K562 (cell line): ENCODE results near the gene SLC25A45. TPM values are rescaled to one million over a fixed set of nuclear protein-coding genes. Genes with fewer than 3 reads are reported as not detected.

Experiments
- BACH1 ChIP-seq: fragments of 200-800 bp; sonication (Bioruptor generic); IDR thresholded peaks from 2 replicates; pipeline ENCODE4 v1.6.1; 2016; ENCODE audit warnings: missing genetic modification characterization, missing compliant biosample characterization
- BCL6 ChIP-seq: fragments of 250-450 bp; sonication (Bioruptor Pico); IDR thresholded peaks from 2 replicates; pipeline ENCODE4 v1.4.0; 2020
- BRCA1 ChIP-seq, 2 experiments: fragments of 450-650 bp in 1 of 2; sonication (generic) in 1 of 2; formaldehyde crosslinking in 1 of 2; IDR thresholded peaks; 2 replicates each; pipeline versions ENCODE4 v1.5.0 to v1.6.1; 2017 to 2020; ENCODE audit warnings: mild to moderate bottlenecking in 1 of 2, missing genetic modification reagents in 1 of 2
- BRD9 ChIP-seq: fragments of 450-650 bp; IDR thresholded peaks from 2 replicates; pipeline ENCODE4 v1.6.1; 2018; ENCODE audit warnings: low read depth; ENCODE audit not compliant: partially characterized antibody
- CREB3 ChIP-seq: fragments of 450-650 bp; conservative IDR thresholded peaks from 2 replicates; pipeline ENCODE4 v1.6.1; 2016; ENCODE audit warnings: missing genetic modification characterization, low read depth, mild to moderate bottlenecking, missing compliant biosample characterization, moderate library complexity
- E2F6 ChIP-seq, 2 experiments: IDR thresholded peaks; 2 replicates each; pipeline ENCODE4 v1.6.1; 2011; ENCODE audit warnings: borderline replicate concordance in 1 of 2, control low read depth in 1 of 2, low read depth in 1 of 2, low read length in 1 of 2, mild to moderate bottlenecking in 1 of 2, mixed read lengths in 1 of 2, moderate library complexity in 1 of 2; ENCODE audit not compliant: insufficient read depth in 1 of 2, insufficient read length in 1 of 2, poor library complexity in 1 of 2, severe bottlenecking in 1 of 2; ENCODE audit errors: extremely low read depth in 1 of 2
- ETS2 ChIP-seq: IDR thresholded peaks from 2 replicates; pipeline ENCODE4 v1.6.1; 2016; ENCODE audit warnings: borderline replicate concordance, missing genetic modification characterization, mild to moderate bottlenecking, moderate library complexity, missing compliant biosample characterization; ENCODE audit not compliant: poor library complexity, severe bottlenecking
- GABPA ChIP-seq: fragments of 200-800 bp; sonication (Bioruptor generic); conservative IDR thresholded peaks from 2 replicates; pipeline ENCODE4 v1.6.1; 2016; ENCODE audit warnings: low read depth, missing genetic modification characterization, missing compliant biosample characterization
- GABPB2 ChIP-seq: fragments of 250-450 bp; sonication (Bioruptor Pico); conservative IDR thresholded peaks from 2 replicates; pipeline ENCODE4 v1.5.1; 2021; ENCODE audit warnings: mild to moderate bottlenecking
- GTF2A2 ChIP-seq: IDR thresholded peaks from 2 replicates; pipeline ENCODE4 v1.6.1; 2016; ENCODE audit warnings: mild to moderate bottlenecking, missing genetic modification characterization, missing compliant biosample characterization
- NCOA2 ChIP-seq, 2 experiments: fragments of 450-650 bp; IDR thresholded peaks; 2 replicates each; pipeline ENCODE4 v1.6.1; 2018; ENCODE audit warnings: mild to moderate bottlenecking in 2 of 2, moderate library complexity in 1 of 2; ENCODE audit not compliant: partially characterized antibody in 2 of 2
- NR1H2 ChIP-seq: sonication (generic); formaldehyde crosslinking; IDR thresholded peaks from 2 replicates; pipeline ENCODE4 v1.4.0; 2020; ENCODE audit warnings: mild to moderate bottlenecking, missing genetic modification reagents
- POLR2B ChIP-seq: fragments of 450-650 bp; IDR thresholded peaks from 2 replicates; pipeline ENCODE4 v1.6.1; 2018; ENCODE audit warnings: low read depth; ENCODE audit not compliant: partially characterized antibody
- PRMT5 ChIP-seq: sonication (generic); formaldehyde crosslinking; IDR thresholded peaks from 2 replicates; pipeline ENCODE4 v1.5.0; 2020; ENCODE audit warnings: missing genetic modification reagents
- SMARCB1 ChIP-seq: IDR thresholded peaks from 2 replicates; pipeline ENCODE4 v1.6.1; 2011; ENCODE audit warnings: improper control_type of control experiment, low read depth; ENCODE audit not compliant: insufficient read length
- STAT5B ChIP-seq: fragments of 250-450 bp; sonication (Bioruptor Pico); IDR thresholded peaks from 2 replicates; pipeline ENCODE4 v1.8.0; 2021; ENCODE audit warnings: mild to moderate bottlenecking, inconsistent platforms
- USF1 ChIP-seq: sonication (generic); formaldehyde crosslinking; IDR thresholded peaks from 2 replicates; pipeline ENCODE4 v1.9.0; 2022; ENCODE audit warnings: mild to moderate bottlenecking, missing genetic modification reagents
- ZBTB1 ChIP-seq: sonication (generic); formaldehyde crosslinking; IDR thresholded peaks from 2 replicates; pipeline ENCODE4 v1.8.1; 2023; ENCODE audit warnings: missing genetic modification reagents, low read depth, mild to moderate bottlenecking, borderline replicate concordance
- ZBTB49 ChIP-seq: sonication (generic); formaldehyde crosslinking; IDR thresholded peaks from 2 replicates; pipeline ENCODE4 v1.8.0; 2022; ENCODE audit warnings: missing genetic modification reagents, mild to moderate bottlenecking, borderline replicate concordance
- ZNF3 ChIP-seq: fragments of 250-450 bp; sonication (Bioruptor Pico); IDR thresholded peaks from 2 replicates; pipeline ENCODE4 v1.5.0; 2021; ENCODE audit warnings: mild to moderate bottlenecking, moderate library complexity
- ZNF699 ChIP-seq: fragments of 250-450 bp; sonication (Bioruptor Pico); IDR thresholded peaks from 2 replicates; pipeline ENCODE4 v1.8.0; 2021; ENCODE audit warnings: mild to moderate bottlenecking, moderate library complexity; ENCODE audit not compliant: insufficient replicate concordance
- ZNF707 ChIP-seq: fragments of 250-450 bp; sonication (Bioruptor Pico); conservative IDR thresholded peaks from 2 replicates; pipeline ENCODE4 v1.8.0; 2022; ENCODE audit warnings: inconsistent platforms, mild to moderate bottlenecking, moderate library complexity
- polyA plus RNA-seq, 8 experiments: library from polyadenylated mRNA; depleted of rRNA in 4 of 8; stranded (reverse) in 5 of 8; unstranded in 3 of 8; fragments of >200 nt; fragmentation: Nextera tagmentation in 2 of 8; fragmentation: Illumina TruSeq in 1 of 8; extraction: Ambion mirVana in 2 of 8; extraction: Trizol in 1 of 8; gene quantifications; 2 replicates each; pipeline versions ENCODE4 v1.2.1 to v1.2.3, GENCODE V29; 2011 to 2014; ENCODE audit warnings: inconsistent platforms in 1 of 8, missing spikeins in 1 of 8
- total RNA-seq, 7 experiments: library from RNA; depleted of rRNA in 6 of 7; stranded (reverse); fragments of >200 nt in 6 of 7; fragmentation: Illumina TruSeq in 2 of 7; extraction: Trizol in 2 of 7; gene quantifications; 2 replicates each; pipeline versions ENCODE4 v1.2.1 to v1.2.3, GENCODE V29; 2011 to 2021; ENCODE audit warnings: low replicate concordance in 1 of 7

Gene SLC25A45
- total and polyA plus RNA-seq, 9 of the 15 experiments (the other 6 are each of a cell fraction or from before 2014, with no cell fraction given): 0.15 to 2.3 (median 0.68) TPM

GRCh38 chr11:65424205-65425104 is 42.0 kb upstream of the SLC25A45 start (continued):
- TF ChIP-seq POLR2B: peak; percentile 91
- no peak for TF ChIP-seq ZNF3 (CRISPR knock-in tag)
- no peak for TF ChIP-seq GABPA (tag)
- no peak for TF ChIP-seq ZBTB1 (CRISPR knock-in tag)
- no peak for TF ChIP-seq STAT5B (CRISPR knock-in tag)
- no peak for TF ChIP-seq ZBTB49 (CRISPR knock-in tag)
- TF ChIP-seq NCOA2 (IDR thresholded peaks at IDR 0.05; ENCODE audit: partially characterized antibody in 2 of 2): no peak
- no peak for TF ChIP-seq BRD9
- no peak for TF ChIP-seq BCL6
- TF ChIP-seq BACH1 (tag): no peak; the same call in 1 of the 2 replicates
- TF ChIP-seq CREB3 (tag): no peak
- TF ChIP-seq E2F6 (IDR thresholded peaks at IDR 0.05; ENCODE audit: borderline replicate concordance in 1 of 2, extremely low read depth in 1 of 2, insufficient read depth in 1 of 2, insufficient read length in 1 of 2, low read depth in 1 of 2, low read length in 1 of 2, poor library complexity in 1 of 2, severe bottlenecking in 1 of 2): no peak
- TF ChIP-seq BRCA1 (IDR thresholded peaks at IDR 0.05): no peak
- no peak for TF ChIP-seq BRCA1 (CRISPR knock-in tag; IDR thresholded peaks at IDR 0.05)
- no peak for TF ChIP-seq GTF2A2 (tag)
- no peak for TF ChIP-seq ZNF707 (CRISPR knock-in tag)
- TF ChIP-seq SMARCB1: no peak
- TF ChIP-seq USF1: no peak
- no peak for TF ChIP-seq NR1H2 (CRISPR knock-in tag)
- no peak for TF ChIP-seq ETS2
- TF ChIP-seq GABPB2 (CRISPR knock-in tag): no peak
- TF ChIP-seq PRMT5 (CRISPR knock-in tag): peak; percentile 53; the same call in 1 of the 2 replicates
- no peak for TF ChIP-seq ZNF699 (CRISPR knock-in tag)
